NOMO-1 treated with DMSO at 0.1 percent for 48 hours (cell line): ENCODE measurements around the gene CCNB3.
"Not testable (repeated sequence)": the region's sequence is repeated elsewhere in the genome, so short reads cannot be mapped to it uniquely, and the experiment has no call there.

Experiments used
- DNase-seq: peaks from one replicate; lab custom pipeline; 2025; ENCODE audit not compliant: unreplicated experiment; lab: John Stamatoyannopoulos, UW

CCNB3 gene

GRCh38 chrX:50204364-50204899, at the start of gene CCNB3:
Gene CCNB3, plus strand, starts transcription at chrX:50204765. Its CDS starts 80,399 bp downstream, at chrX:50285164.
- peak; percentile 71 for DNase-seq

- DNase-seq = no peak
These were observed 46.9 kb upstream of the CCNB3 start for GRCh38 chrX:50157545-50158135.

- no peak for DNase-seq
These were observed 46.0 kb upstream of the CCNB3 start for GRCh38 chrX:50158593-50158992.

GRCh38 chrX:50161127-50161526, 43.4 kb upstream of the CCNB3 start:
- no peak for DNase-seq

- no peak for DNase-seq
These were observed 38.8 kb upstream of the CCNB3 start for GRCh38 chrX:50165727-50166126.

- no peak for DNase-seq
These were observed 37.2 kb upstream of the CCNB3 start for GRCh38 chrX:50167366-50167765.

- DNase-seq = no peak
These were observed 36.3 kb upstream of the CCNB3 start for GRCh38 chrX:50168241-50168687.

- no peak for DNase-seq
These were observed 34.8 kb upstream of the CCNB3 start for GRCh38 chrX:50169717-50170116.

GRCh38 chrX:50180073-50180940, 24.3 kb upstream of the CCNB3 start:
- no peak for DNase-seq

- no peak for DNase-seq
These were observed 20.7 kb upstream of the CCNB3 start for GRCh38 chrX:50183891-50184290.

- no peak for DNase-seq
These were observed 15.5 kb upstream of the CCNB3 start for GRCh38 chrX:50188859-50189600.

GRCh38 chrX:50198348-50198747, 6.2 kb upstream of the CCNB3 start:
- DNase-seq = no peak

- no peak for DNase-seq
These were observed 3.7 kb upstream of the CCNB3 start, which contains the start of gene AKAP4 for GRCh38 chrX:50200907-50201306. Gene AKAP4, minus strand, starts transcription at chrX:50201007. Its CDS starts 118 bp downstream, at chrX:50200889.

- no peak for DNase-seq
These were observed 2.0 kb upstream of the CCNB3 start for GRCh38 chrX:50202539-50202938.

GRCh38 chrX:50206753-50207152, 2.2 kb downstream of the CCNB3 start:
- no peak for DNase-seq

- DNase-seq = peak; percentile 31
These were observed 6.9 kb downstream of the CCNB3 start for GRCh38 chrX:50211510-50211909.

GRCh38 chrX:50281253-50281652, 76.7 kb downstream of the CCNB3 start:
- DNase-seq = no peak

- no peak for DNase-seq
These were observed 122.7 kb downstream of the CCNB3 start for GRCh38 chrX:50327235-50327634.

- DNase-seq = not testable (repeated sequence)
These were observed 128.1 kb downstream of the CCNB3 start for GRCh38 chrX:50332668-50333067.

GRCh38 chrX:50333308-50333707, 128.7 kb downstream of the CCNB3 start:
- DNase-seq = no peak

GRCh38 chrX:50343917-50344316, 139.4 kb downstream of the CCNB3 start:
- no peak for DNase-seq
